Effector memory CD8-positive, alpha-beta T cell (primary cell): ENCODE results near the gene WLS.

Experiments used
- ATAC-seq: fragments of 150-1000 bp; cut with Tn5 transposase; replicated peaks from 2 replicates; pipeline ENCODE4 v1.10.0; 2021; ENCODE audit warnings: mild to moderate bottlenecking, moderate library complexity
- DNase-seq, 3 experiments: peaks; one replicate each; pipeline ENCODE4 v3.0.0; 2021
- H3K27ac Mint-ChIP-seq, 2 donors: one replicate each; pipeline ENCODE4 v1.8.0; 2022; ENCODE audit warnings: mild to moderate bottlenecking in 2 of 2, mixed read lengths in 2 of 2, moderate library complexity in 2 of 2
- H3K27me3 Mint-ChIP-seq, 2 donors: one replicate each; pipeline ENCODE4 v1.8.0; 2022; ENCODE audit warnings: mixed read lengths in 2 of 2
- H3K36me3 Mint-ChIP-seq: one replicate; pipeline ENCODE4 v1.8.0; 2022; ENCODE audit warnings: mild to moderate bottlenecking, moderate library complexity, mixed read lengths; ENCODE audit not compliant: insufficient read depth
- H3K4me1 Mint-ChIP-seq, 2 donors: one replicate each; pipeline ENCODE4 v1.8.0; 2022; ENCODE audit warnings: low read depth in 2 of 2, mixed read lengths in 2 of 2
- H3K4me3 Mint-ChIP-seq, 2 donors: one replicate each; pipeline ENCODE4 v1.8.0; 2022; ENCODE audit warnings: mild to moderate bottlenecking in 2 of 2, mixed read lengths in 2 of 2, moderate library complexity in 2 of 2
- H3K9me3 Mint-ChIP-seq, 2 donors: one replicate each; pipeline ENCODE4 v1.8.0; 2022; ENCODE audit warnings: mixed read lengths in 2 of 2

WLS gene

GRCh38 chr1:68204977-68205630 is 27.2 kb downstream of the WLS start:
- Mint-ChIP-seq H3K27ac (no peak overlapping the region), H3K4me1 (no peaks in the 10 kb centered on the region), H3K9me3 (no peaks in the 10 kb centered on the region), H3K36me3 (no peaks in the 10 kb centered on the region), H3K27me3 (no peaks in the 10 kb centered on the region), H3K4me3 (no peak overlapping the region)
- ATAC-seq (no peak), DNase-seq (no peak)

GRCh38 chr1:68202239-68202832 is 30.0 kb downstream of the WLS start:
- Mint-ChIP-seq H3K27me3 (no peaks in the 10 kb centered on the region), H3K9me3 (peaks cover 0 to 2% of the 10 kb centered on the region in 2 donors), H3K4me1 (no peaks in the 10 kb centered on the region), H3K27ac (no peak overlapping the region), H3K4me3 (no peak overlapping the region), H3K36me3 (no peaks in the 10 kb centered on the region)
- no peak for DNase-seq
- ATAC-seq = no peak

DNA sequence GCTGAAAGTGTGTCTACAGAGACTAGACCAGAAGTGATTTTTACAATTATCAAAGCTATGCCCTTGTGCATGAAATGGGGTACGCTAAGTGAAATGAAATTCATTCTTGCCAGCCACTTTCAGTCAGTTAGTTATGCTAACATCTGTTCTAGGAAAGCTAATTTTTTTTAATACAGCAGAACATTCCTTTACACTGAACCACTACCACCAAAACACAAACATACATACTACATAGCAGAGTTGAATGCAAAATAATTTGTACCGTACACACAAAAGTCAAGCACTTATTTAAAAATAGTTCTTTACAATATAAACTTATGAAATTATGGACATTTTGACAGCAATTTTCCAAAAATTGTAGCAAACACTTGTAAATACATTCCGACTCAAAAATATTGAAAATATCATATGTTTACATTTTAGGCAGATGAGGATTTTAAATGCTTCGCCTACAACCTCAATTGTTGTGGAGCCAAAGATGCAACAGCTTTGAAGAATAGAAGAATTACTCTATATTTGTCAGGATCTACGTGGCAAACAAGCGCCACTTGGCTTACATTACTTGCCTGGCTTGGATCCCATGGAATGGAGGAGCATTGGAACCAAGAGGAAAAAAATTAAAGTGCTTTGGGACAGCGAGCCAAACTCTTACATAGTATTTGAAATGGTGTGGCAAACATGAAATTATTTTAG is 30.6 kb downstream of the WLS start:
- Mint-ChIP-seq H3K27ac (no peak overlapping the region), H3K9me3 (peaks cover 0 to 2% of the 10 kb centered on the region in 2 donors), H3K4me1 (no peaks in the 10 kb centered on the region), H3K4me3 (no peak overlapping the region), H3K36me3 (no peaks in the 10 kb centered on the region), H3K27me3 (no peaks in the 10 kb centered on the region)
- ATAC-seq (no peak), DNase-seq (no peak)

DNA sequence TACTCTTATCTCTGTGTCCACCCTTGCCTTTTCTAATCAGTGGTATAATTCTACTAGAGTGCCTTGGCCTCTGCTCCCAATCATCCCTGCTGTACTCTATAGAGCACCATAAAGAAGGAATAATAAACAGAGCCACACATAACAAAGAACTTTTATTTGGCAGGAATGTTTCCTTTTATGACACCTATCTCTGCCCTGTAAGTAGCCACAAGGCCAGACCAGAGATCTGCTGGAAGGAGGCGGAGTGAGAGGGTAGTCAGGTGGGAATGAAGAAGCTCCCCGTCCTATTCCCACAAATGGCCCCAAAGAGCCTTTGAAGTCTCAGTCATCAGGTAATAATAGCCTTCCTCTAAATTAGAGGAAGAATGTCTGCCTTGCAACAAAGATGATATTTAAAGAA is 32.7 kb downstream of the WLS start:
- Mint-ChIP-seq H3K4me1 (no peaks in the 10 kb centered on the region), H3K27ac (no peak overlapping the region), H3K36me3 (no peaks in the 10 kb centered on the region), H3K27me3 (no peaks in the 10 kb centered on the region), H3K9me3 (peaks cover 0 to 2% of the 10 kb centered on the region in 2 donors), H3K4me3 (no peak overlapping the region)
- DNase-seq = no peak
- ATAC-seq = no peak

GRCh38 chr1:68198752-68199151 is 33.6 kb downstream of the WLS start:
- Mint-ChIP-seq H3K9me3 (peaks cover 0 to 2% of the 10 kb centered on the region in 2 donors), H3K27ac (no peak overlapping the region), H3K36me3 (no peaks in the 10 kb centered on the region), H3K4me3 (no peak overlapping the region), H3K27me3 (no peaks in the 10 kb centered on the region), H3K4me1 (no peaks in the 10 kb centered on the region)
- ATAC-seq (no peak), DNase-seq (no peak)

DNA sequence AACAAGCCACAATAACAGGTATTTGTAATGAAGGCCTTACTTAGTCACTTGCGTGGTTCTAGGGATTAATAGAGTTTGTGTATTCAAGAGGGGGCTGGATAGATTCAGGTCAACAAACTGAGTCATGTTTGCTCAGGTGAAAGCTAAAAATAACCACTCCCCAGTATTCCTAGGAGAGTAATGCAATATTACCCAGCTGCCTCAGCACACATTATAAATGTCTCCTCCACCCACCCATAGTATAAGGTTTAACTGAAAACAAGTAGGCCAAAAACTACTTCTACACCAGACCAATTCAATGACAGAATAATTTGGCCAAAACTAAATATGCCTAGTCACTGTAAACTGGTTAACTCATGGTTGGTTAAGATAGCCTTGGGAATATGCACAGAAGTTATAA is 34.4 kb downstream of the WLS start:
- H3K27ac Mint-ChIP-seq = no peak overlapping the region
- DNase-seq (no peak), ATAC-seq (no peak)
- no peaks in the 10 kb centered on the region for H3K27me3 Mint-ChIP-seq
- no peak overlapping the region for H3K4me3 Mint-ChIP-seq
- peaks cover 0 to 2% of the 10 kb centered on the region in 2 donors for H3K9me3 Mint-ChIP-seq
- H3K4me1 Mint-ChIP-seq = no peaks in the 10 kb centered on the region
- H3K36me3 Mint-ChIP-seq = no peaks in the 10 kb centered on the region

- ATAC-seq = no peak
- H3K4me3 Mint-ChIP-seq = no peak overlapping the region
- no peaks in the 10 kb centered on the region for H3K4me1 Mint-ChIP-seq
- H3K9me3 Mint-ChIP-seq = peaks cover 0 to 2% of the 10 kb centered on the region in 2 donors
- H3K36me3 Mint-ChIP-seq = no peaks in the 10 kb centered on the region
- H3K27ac Mint-ChIP-seq = no peak overlapping the region
- no peaks in the 10 kb centered on the region for H3K27me3 Mint-ChIP-seq
- DNase-seq = no peak
These were observed 34.9 kb downstream of the WLS start for GRCh38 chr1:68197461-68197860.

GRCh38 chr1:68196676-68197075 is 35.6 kb downstream of the WLS start:
- Mint-ChIP-seq H3K36me3 (no peaks in the 10 kb centered on the region), H3K4me3 (no peak overlapping the region), H3K4me1 (no peaks in the 10 kb centered on the region), H3K27ac (no peak overlapping the region), H3K27me3 (no peaks in the 10 kb centered on the region), H3K9me3 (peaks cover 0 to 2% of the 10 kb centered on the region in 2 donors)
- no peak for DNase-seq
- ATAC-seq = no peak

DNA sequence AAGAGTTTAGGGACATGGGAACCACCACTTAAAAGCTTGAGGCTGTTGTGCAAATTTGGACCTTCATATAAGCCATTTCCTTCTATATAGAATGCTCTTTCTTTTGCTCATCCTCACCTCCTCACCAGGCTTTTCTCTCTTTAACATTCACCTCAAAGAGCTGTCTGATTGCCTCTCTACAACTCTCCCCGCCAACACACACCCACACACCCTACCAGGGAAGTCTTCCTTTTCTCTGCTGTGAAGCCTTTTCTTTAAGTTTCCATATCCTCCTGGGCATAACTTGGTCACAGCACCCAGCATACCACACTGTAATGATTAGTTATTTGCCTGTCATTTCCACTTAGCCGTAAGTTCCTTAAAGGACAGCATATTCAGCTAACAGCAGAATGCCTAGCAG is 40.6 kb downstream of the WLS start:
- no peak overlapping the region for H3K4me3 Mint-ChIP-seq
- ATAC-seq (no peak), DNase-seq (no peak)
- no peaks in the 10 kb centered on the region for H3K36me3 Mint-ChIP-seq
- H3K27ac Mint-ChIP-seq = no peak overlapping the region
- no peaks in the 10 kb centered on the region for H3K27me3 Mint-ChIP-seq
- H3K4me1 Mint-ChIP-seq = no peaks in the 10 kb centered on the region
- peaks cover 0 to 3% of the 10 kb centered on the region in 2 donors for H3K9me3 Mint-ChIP-seq

DNA sequence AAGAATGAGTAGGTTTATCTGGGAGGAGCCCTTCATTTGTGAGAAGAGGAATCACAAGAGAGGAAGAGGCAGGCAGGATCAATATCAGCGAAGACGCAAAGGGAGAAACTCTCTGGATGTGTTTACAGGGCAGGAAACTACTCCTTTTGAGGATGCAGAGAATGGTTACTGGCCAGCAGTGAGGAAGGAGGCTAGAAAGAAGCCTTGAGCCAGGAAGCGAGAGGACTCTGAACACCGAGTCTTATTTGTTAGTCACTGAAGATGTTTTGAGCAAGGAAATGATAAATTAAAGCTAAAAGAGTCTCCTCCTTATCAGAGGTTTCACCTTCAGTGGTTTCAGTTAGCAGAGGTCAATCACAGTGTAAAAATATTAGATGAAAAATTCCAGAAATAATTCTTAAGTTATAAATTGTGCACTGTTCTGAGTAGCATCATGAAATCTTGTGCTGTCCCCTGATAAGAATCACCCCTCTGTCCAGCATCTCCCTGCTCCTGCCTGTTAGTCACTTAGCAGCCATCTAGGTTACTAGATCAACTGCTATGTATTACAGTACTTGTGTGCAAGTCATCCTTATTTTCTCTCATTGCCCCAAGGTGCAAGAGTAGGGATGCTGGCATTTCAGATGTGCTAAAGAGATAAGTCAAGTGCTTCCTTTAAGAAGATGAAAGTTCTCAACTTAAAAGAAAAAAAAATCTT is 43.5 kb downstream of the WLS start:
- Mint-ChIP-seq H3K27me3 (peaks cover 0 to 9% of the 10 kb centered on the region in 2 donors), H3K36me3 (no peaks in the 10 kb centered on the region), H3K9me3 (peaks cover 0 to 3% of the 10 kb centered on the region in 2 donors), H3K27ac (no peak overlapping the region), H3K4me1 (no peaks in the 10 kb centered on the region), H3K4me3 (no peak overlapping the region)
- DNase-seq = no peak
- ATAC-seq = no peak

GRCh38 chr1:68188060-68188538 is 44.2 kb downstream of the WLS start:
- H3K36me3 Mint-ChIP-seq = no peaks in the 10 kb centered on the region
- no peak for ATAC-seq

GRCh38 chr1:68185743-68186142 is 46.6 kb downstream of the WLS start:
- H3K27ac Mint-ChIP-seq = no peak overlapping the region
- H3K9me3 Mint-ChIP-seq = peaks cover 2 to 3% of the 10 kb centered on the region in 2 donors
- H3K4me3 Mint-ChIP-seq = no peak overlapping the region
- H3K36me3 Mint-ChIP-seq = no peaks in the 10 kb centered on the region
- DNase-seq = no peak
- H3K4me1 Mint-ChIP-seq = no peaks in the 10 kb centered on the region
- H3K27me3 Mint-ChIP-seq = peaks cover 0 to 9% of the 10 kb centered on the region in 2 donors
- ATAC-seq = no peak

More at GRCh38 chr1:68188060-68188538, 44.2 kb downstream of the WLS start:
- Mint-ChIP-seq H3K4me3 (no peak overlapping the region), H3K9me3 (peaks cover 0 to 3% of the 10 kb centered on the region in 2 donors), H3K27ac (no peak overlapping the region), H3K27me3 (peaks cover 0 to 9% of the 10 kb centered on the region in 2 donors), H3K4me1 (no peaks in the 10 kb centered on the region)
- DNase-seq = no peak

DNA sequence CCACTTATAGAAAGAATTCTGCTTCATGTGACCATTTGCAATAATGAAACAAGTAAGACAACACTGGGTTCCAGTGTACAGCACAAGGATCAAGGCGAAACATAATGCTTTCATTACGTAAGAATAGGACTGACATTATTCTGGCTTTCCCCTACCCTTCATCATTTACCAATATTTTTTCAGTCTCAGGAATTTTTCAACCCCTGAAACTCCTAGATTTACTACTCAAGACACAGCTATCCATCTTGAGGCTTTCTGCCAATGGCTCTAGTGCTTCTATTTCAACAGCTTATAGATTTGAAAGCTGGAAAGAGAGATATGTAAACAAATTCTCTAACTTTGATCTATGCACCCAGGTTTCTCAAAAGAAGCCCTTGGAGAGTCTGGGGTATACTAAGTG is 48.4 kb downstream of the WLS start:
- no peak for DNase-seq
- H3K27me3 Mint-ChIP-seq = peaks cover 0 to 9% of the 10 kb centered on the region in 2 donors
- H3K4me3 Mint-ChIP-seq = no peak overlapping the region
- no peaks in the 10 kb centered on the region for H3K4me1 Mint-ChIP-seq
- ATAC-seq = no peak
- H3K9me3 Mint-ChIP-seq = peaks cover 3 to 7% of the 10 kb centered on the region in 2 donors
- no peaks in the 10 kb centered on the region for H3K36me3 Mint-ChIP-seq
- no peak overlapping the region for H3K27ac Mint-ChIP-seq
